NCI-H345 treated with DMSO at 0.1 percent for 48 hours (cell line): ENCODE results near the gene SSR1.

Experiments
- DNase-seq: peaks from one replicate; lab custom pipeline; 2025; ENCODE audit not compliant: unreplicated experiment; lab: John Stamatoyannopoulos, UW

Gene SSR1

GRCh38 chr6:7218406-7218988, 94.5 kb downstream of the SSR1 start:
- DNase-seq, result no peak
